ENCODE data around the gene SCUBE3.

The SCUBE3 gene

DNA sequence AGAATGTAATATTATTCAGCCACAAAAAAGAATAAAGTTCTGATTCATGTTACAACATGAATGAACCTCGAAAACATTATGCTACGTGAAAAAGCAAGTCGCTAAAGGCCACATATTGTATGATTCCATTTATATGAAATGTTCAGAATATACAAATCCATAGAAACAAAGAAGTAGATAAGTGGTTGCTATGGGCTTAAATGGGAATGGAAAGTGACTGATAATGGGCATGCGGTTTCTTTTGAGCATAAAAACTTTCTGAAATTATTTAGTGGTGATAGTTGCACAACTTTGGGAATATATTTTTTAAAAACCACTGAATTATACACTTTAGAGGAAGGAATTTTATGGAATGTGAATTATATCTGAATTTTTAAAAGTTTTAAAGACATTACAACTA lies 39.3 kb upstream of the SCUBE3 start:
- no peak overlapping the region for H3K4me3 ChIP-seq (ENCODE audit: low read length)
- DNase-seq (ENCODE audit: low read depth): no peak
- TF ChIP-seq, protein P1, sequence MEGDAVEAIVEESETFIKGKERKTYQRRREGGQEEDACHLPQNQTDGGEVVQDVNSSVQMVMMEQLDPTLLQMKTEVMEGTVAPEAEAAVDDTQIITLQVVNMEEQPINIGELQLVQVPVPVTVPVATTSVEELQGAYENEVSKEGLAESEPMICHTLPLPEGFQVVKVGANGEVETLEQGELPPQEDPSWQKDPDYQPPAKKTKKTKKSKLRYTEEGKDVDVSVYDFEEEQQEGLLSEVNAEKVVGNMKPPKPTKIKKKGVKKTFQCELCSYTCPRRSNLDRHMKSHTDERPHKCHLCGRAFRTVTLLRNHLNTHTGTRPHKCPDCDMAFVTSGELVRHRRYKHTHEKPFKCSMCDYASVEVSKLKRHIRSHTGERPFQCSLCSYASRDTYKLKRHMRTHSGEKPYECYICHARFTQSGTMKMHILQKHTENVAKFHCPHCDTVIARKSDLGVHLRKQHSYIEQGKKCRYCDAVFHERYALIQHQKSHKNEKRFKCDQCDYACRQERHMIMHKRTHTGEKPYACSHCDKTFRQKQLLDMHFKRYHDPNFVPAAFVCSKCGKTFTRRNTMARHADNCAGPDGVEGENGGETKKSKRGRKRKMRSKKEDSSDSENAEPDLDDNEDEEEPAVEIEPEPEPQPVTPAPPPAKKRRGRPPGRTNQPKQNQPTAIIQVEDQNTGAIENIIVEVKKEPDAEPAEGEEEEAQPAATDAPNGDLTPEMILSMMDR (IDR thresholded peaks at IDR 0.05; ENCODE audit: insufficient read depth, low read depth, low read length, missing control alignments): no peak

DNA sequence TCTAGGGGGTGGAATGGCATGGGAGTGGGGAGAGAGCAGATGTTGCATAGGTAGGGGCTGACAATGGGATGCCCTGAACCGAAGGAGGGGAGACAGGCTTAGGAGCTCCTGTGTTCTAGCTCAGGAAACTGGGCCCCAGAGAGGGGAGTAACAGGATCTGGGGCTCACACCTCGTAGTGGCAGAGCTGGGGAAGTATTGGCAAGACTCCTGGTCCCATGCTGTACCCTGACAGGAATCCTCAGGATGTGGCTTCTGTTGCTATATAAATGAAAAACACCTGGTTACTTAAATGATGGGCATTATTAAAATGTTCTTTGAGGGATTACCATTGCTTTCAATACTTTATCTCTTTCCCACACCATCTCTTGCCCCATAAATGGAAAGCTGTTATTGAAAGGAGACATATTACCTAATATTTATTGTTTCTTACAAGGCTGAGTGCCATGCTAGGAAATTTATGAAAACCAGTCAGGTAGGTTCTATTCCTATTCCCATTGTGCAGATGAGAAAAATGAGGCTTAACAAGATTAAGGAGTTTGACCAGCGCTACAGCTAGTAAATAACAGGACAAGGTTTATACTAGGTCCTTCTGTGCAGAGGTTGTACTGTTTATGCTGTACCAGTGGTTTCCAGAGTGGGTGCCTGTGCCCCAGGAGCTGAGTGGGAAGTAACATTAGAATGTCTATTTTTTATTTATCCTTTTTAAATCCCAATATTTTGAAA lies 37.3 kb upstream of the SCUBE3 start:
- DNase-seq (ENCODE audit: low read depth): no peak

DNA sequence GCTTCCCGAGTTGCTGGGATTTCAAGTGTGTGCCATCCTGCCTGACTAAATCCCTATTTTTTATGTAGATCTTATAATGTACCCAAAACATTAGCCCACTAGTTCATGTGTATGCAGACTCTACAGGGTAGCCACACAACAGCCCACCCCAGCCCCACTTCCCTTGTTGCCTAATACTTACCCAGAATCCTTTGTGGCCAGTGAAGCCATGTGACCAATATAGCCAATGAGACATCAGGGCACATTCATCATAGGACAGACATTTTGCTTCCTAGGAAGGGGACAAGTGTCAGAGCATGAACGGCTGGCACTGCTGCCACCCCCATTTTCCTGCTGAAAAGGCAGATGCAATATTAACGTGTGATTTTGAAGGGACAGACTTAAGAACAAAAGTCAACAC lies 36.6 kb upstream of the SCUBE3 start:
- no peak overlapping the region for H3K4me3 ChIP-seq (ENCODE audit: low read length)
- DNase-seq (ENCODE audit: low read depth): no peak
- TF ChIP-seq, protein P1 (IDR thresholded peaks at IDR 0.05; ENCODE audit: insufficient read depth, low read depth, low read length, missing control alignments): no peak

More for the DNA sequence above, 37.3 kb upstream of the SCUBE3 start:
- no peak overlapping the region for H3K4me3 ChIP-seq (ENCODE audit: low read length)
- TF ChIP-seq, protein P1 (IDR thresholded peaks at IDR 0.05; ENCODE audit: insufficient read depth, low read depth, low read length, missing control alignments): no peak

DNA sequence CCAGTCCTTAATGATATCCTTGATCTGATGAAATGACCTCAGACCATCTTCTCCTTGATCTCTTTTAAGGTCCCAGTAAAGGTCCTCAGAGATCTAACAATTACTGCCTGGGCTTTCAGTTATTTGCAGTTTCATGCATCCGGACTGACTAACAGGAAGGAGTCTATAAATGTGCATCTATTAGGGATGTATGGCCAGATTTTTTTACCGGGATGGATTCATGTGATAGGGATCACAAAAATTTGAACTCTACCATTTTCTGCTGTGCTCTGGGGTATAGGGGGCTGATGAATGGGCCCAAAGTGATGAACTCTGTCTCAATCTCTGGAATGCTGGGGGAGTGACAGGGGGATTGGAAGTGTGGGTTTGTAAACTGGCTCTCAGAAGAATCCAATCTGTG lies 36.2 kb upstream of the SCUBE3 start:
- no peak overlapping the region for H3K4me3 ChIP-seq (ENCODE audit: low read length)
- DNase-seq (ENCODE audit: low read depth): no peak
- TF ChIP-seq, protein P1 (IDR thresholded peaks at IDR 0.05; ENCODE audit: insufficient read depth, low read depth, low read length, missing control alignments): no peak

DNA sequence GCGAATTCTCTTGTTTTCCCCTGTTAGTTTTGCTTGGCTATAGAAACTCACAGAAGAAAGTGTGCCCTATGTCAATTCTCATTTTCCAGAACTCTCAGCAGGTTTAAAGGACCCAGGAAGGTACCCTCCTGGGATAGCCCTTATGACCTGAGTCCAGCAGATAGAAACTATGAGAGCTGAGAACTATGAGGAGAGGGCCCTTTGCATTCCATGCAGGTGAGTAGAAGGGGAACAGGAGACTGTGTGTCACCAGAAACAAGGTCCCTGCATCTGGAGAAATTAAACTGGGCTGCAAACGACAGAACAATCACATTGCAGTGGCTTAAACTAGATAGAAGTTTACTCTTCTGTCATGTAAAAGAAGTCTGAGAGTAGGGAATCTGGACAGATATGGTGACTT lies 35.7 kb upstream of the SCUBE3 start:
- DNase-seq (ENCODE audit: low read depth): no peak
- TF ChIP-seq, protein P1 (IDR thresholded peaks at IDR 0.05; ENCODE audit: insufficient read depth, low read depth, low read length, missing control alignments): no peak
- no peak overlapping the region for H3K4me3 ChIP-seq (ENCODE audit: low read length)

DNA sequence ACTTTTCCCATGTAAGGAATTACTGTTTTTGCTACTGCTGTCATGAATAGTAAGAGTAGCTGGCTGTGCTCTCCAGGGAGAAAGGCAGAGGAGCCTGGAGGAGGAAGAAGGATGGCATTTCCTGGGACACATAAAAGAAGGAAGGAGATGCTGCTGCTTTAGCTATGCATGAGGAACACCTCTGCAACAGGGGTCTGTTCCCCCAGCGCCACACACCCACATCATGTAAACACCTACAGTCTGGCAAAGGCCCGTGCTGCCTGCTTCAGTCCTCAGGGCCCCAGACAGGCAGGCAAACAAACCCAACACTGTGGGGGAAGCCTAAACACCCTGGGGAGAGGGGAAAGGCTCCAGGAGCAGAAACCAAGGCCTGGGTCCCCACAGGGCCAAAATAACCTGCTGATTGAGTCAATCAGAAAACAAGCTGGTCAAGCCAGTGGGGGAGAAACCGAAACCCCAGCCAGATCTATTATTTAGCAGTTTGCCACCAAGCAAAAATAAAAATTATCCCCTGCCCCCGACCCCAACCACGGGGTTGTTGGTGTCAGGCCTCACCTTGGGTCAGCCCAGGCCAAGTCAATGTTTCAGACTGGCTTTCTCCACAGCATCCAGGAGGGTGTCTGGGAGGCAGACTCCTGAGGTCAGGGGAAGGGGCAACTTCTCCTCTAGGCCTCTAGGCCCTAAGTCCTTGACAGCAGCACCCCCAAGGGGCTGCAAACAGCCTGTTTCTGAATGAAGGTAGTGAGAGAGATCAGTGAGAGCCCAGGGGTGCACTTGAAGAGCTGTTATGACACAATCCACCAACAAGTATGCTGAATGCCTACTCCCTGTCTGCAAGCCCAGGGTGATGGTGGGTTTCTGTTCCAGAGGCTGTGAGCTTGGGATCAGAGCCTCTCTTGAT lies 34.6 kb upstream of the SCUBE3 start:
- H3K4me3 ChIP-seq (ENCODE audit: low read length): no peak overlapping the region
- TF ChIP-seq, protein P1 (IDR thresholded peaks at IDR 0.05; ENCODE audit: insufficient read depth, low read depth, low read length, missing control alignments): no peak

More for the DNA sequence above, 34.6 kb upstream of the SCUBE3 start:
- DNase-seq (ENCODE audit: low read depth): no peak
